Motor neuron (in vitro differentiated cells): Measurements from ENCODE around the gene ILDR1. TPM values are rescaled to one million over a fixed set of nuclear protein-coding genes. Genes with fewer than 3 reads are reported as not detected.
A peak's percentile ranks its signal among the peaks of the same experiment; 100 is the strongest.

ENCODE experiments used
- ATAC-seq, 8 experiments: fragments of 200-7000 bp; cut with Tn5 transposase; replicated peaks in 6 of 8; 2 replicates each; pipeline ENCODE4 v1.8.0; 2021; ENCODE audit warnings: mild to moderate bottlenecking in 8 of 8, moderate library complexity in 8 of 8
- H3K27ac ChIP-seq, 2 donors: fragments of 250-450 bp; sonication (Bioruptor Pico); 2 replicates each; pipeline ENCODE4 v1.9.0; 2021; ENCODE audit warnings: antibody characterized with exemption in 2 of 2, mild to moderate bottlenecking in 2 of 2, moderate library complexity in 1 of 2
- H3K4me1 ChIP-seq, 2 donors: fragments of 250-450 bp; sonication (Bioruptor Pico); replicated peaks in 1 of 2; 2 replicates each; pipeline ENCODE4 v1.6.1; 2021; ENCODE audit warnings: antibody characterized with exemption in 2 of 2, mild to moderate bottlenecking in 2 of 2, moderate library complexity in 1 of 2
- H3K4me3 ChIP-seq, 5 donors: fragments of 250-450 bp; sonication (Bioruptor Pico); 2 replicates each; pipeline ENCODE4 v1.9.0; 2021; ENCODE audit warnings: antibody characterized with exemption in 5 of 5, mild to moderate bottlenecking in 5 of 5, moderate library complexity in 4 of 5
- WGBS, 10 experiments: fragments of 450-650 bp; shearing (Covaris generic); methylation state at CpG; one replicate each; pipeline ENCODE4 v1.0.0; 2022; 5-methylcytosine and 5-hydroxymethylcytosine counted together
- in situ Hi-C, 9 experiments: fragments of 400-800 bp; cut with MboI; loops; one replicate each; pipeline ENCODE4 v1.15.0; 2021; ENCODE audit warnings: low sequenced_read_pairs in 9 of 9, low pct_unique_long_range_greater_than_20kb in 2 of 9; ENCODE audit not compliant: unreplicated experiment in 9 of 9
- total RNA-seq, 8 experiments: library from RNA; unstranded; fragments of 300-600 nt; gene quantifications; 2 replicates each; pipeline versions ENCODE4 v1.2.3 to v1.2.4, GENCODE V29; 2022

The ILDR1 gene
- total RNA-seq, 8 experiments from 2014 or later, result 0.19 to 0.31 (median 0.21) TPM; not detected in 5

DNA sequence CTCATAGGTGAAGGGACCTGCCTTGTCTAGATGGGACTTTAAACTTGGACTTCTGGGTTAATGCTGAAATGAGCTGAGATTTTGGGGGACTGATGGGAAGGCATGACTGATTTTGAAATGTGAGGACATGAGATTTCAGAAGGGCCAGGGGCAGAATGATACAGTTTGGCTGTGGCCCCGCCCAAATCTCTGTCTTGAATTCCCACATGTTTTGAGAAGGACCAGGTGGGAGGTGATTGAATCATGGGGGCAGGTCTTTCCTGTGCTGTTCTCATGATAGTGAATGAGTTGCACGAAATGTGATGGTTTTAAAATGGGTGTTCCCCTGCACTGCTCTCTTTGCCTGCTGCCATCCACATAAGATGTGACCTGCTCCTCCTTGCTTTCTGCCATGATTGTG, 42.8 kb downstream of the ILDR1 start:
- WGBS, 10 experiments, result 0 to 70% (median 28%) methylated on average over 1 to 2 of the region's 2 CpGs; no CpG with 5 or more reads in 4 of the 10 experiments
- Histone ChIP-seq H3K4me3 (no peak overlapping the region), H3K4me1 (no peaks in the 10 kb centered on the region), H3K27ac (no peak overlapping the region)
- in situ Hi-C loops, result no loop called here
- ATAC-seq, result peak in 1 of 8 experiments; percentile 28

DNA sequence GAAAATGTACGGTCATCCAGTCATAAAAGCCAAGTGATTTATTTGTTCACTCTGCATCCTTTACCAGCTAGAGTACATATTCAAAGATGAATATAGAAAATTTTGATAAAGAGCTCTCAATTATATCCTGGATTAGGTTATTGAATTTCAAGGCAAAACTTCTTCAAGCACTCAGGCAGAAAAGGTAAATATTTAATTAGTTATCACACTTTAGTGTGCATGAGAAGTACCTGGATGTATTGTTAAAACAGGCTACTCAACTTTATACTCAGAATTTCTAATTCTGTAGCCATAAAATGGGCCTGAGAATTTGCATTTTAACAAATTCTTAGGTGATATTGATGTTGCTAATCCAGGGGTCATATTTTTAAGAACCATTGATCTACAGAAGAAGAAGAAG, 45.3 kb downstream of the ILDR1 start:
- ATAC-seq, result no peak
- in situ Hi-C loops, result no loop called here
- 0 to 100% (median 96%) methylated on average over 1 of the region's 1 CpG; no CpG with 5 or more reads in 2 of the 10 experiments for WGBS, 10 experiments
- Histone ChIP-seq H3K27ac (no peak overlapping the region), H3K4me1 (no peaks in the 10 kb centered on the region), H3K4me3 (no peak overlapping the region)

DNA sequence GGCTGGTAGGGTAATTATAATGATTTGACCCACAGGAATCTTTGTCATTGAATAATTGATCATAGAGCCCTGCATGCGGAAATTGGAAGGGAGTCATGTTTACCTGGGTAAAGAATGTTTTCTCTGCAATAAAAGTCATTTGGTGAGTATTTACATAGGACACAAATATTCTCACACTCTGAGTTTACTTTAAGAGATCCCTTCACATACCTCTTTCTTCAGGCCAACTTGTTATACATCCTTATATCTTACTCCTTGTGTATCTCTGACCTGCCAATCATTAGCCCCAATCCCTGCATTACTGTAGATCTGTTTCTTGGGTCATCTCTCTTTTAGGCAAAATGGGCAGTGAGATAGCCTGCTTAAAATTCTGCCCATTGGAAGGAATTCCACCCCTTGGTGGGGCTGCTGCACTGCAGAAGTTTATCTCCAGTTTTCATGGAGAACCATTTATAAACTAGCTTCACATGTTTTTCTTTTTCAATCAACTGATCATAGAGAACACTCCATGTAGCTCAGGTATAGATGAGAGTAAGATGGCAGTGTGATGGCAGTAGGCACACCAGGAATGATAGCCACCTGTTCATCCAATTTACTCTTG, 46.2 kb downstream of the ILDR1 start:
- in situ Hi-C loops, result no loop called here
- no peak for ATAC-seq
- Histone ChIP-seq H3K4me3 (no peak overlapping the region), H3K27ac (no peak overlapping the region), H3K4me1 (no peaks in the 10 kb centered on the region)
- 40 to 100% (median 60%) methylated on average over 1 of the region's 1 CpG; no CpG with 5 or more reads in 5 of the 10 experiments for WGBS, 10 experiments

DNA sequence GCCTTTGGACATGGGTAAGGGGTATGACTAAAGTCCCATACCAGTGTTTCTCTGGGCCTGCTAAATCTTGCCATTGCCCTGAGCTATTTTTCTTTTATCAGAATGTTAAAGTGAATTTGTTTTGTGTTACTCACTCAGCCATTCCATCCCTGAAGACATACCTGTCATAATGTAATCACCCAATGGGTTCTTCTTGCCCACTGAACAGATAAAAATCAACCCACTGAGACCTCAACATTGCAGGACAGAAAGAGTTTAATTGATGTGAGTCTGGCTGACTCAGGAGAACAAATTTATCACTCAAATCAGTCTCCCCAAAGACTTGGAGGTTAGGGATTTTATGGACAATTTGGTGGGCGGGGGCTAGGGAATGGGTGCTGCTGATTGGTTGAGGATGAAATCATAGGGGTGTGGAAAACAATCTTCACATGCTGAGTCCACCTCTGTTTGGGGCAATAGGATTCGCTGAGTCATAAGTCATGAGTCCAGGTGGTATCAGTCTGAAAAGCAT, 47.4 kb downstream of the ILDR1 start:
- no peaks in the 10 kb centered on the region for H3K4me1 ChIP-seq
- in situ Hi-C loops, result no loop called here
- H3K4me3 ChIP-seq, result no peak overlapping the region
- ATAC-seq, result no peak
- WGBS, 10 experiments, result 0 to 80% (median 49%) methylated on average over 1 to 2 of the region's 2 CpGs; no CpG with 5 or more reads in 3 of the 10 experiments
- H3K27ac ChIP-seq, result no peak overlapping the region

DNA sequence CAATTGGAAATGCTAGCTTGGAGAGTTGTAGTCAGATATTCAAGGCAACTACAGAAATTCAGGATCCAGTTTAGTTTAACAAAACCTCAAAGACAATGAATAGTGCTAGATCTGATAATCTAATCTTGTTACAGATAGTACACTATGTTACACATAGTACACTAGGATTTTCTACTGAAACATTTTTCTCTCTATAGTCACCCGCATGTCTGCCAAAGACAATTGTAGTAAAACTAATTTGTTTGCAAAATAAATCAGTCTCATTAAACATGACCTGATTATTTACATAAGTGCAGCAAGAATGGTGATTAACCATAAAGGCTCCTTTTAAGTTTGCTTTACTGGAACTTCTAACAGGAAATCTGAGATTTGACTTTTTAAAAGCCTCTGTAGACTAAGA, 52.0 kb downstream of the ILDR1 start:
- H3K27ac ChIP-seq, result no peak overlapping the region
- H3K4me3 ChIP-seq, result no peak overlapping the region
- no peak for ATAC-seq
- H3K4me1 ChIP-seq, result no peaks in the 10 kb centered on the region
- WGBS, 10 experiments, result 60 to 100% (median 80%) methylated on average over 1 of the region's 1 CpG; no CpG with 5 or more reads in 1 of the 10 experiments
- in situ Hi-C loops, result no loop called here

DNA sequence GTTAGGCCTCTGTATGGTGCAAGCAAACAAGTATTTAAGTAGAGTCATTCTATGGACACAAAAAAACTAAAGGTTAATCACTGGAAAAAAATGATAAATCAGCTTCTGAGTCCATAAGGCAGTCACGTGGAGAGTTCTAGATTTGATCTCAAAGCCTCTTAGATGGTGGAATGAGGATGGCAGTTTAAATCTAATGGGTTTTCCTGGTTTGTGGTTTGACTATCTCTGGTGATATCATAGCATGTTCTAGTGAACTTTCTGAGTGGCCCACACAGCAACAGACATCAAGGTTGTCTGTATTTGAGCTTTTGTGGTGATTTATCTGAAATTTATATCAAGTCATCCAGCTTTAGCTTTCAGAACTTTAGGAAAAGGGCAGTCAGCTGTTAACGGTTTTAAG, 52.4 kb downstream of the ILDR1 start:
- Histone ChIP-seq H3K27ac (no peak overlapping the region), H3K4me1 (no peaks in the 10 kb centered on the region), H3K4me3 (no peak overlapping the region)
- in situ Hi-C loops, result no loop called here
- WGBS, 10 experiments, result 0 to 100% (median 67%) methylated on average over 1 to 2 of the region's 2 CpGs
- no peak for ATAC-seq

DNA sequence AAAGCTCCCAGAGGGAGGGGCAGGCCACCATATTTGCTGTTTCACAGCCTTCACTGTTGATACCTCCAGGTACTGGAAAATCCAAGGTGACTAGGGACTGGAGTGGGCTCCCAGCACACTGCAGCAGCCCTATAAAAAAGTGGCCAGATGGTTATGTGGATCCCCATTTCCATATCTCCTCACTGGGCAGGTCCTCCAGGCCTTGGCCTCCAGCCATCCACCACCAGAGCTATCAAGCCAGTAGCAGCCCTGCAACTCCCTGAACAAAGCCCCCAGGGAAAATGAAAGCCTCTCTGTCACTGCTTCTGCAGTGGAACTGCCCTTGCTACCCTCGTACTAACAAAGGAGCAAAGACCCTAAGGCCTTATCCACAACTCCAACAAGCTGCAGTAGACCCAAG, 58.4 kb downstream of the ILDR1 start:
- in situ Hi-C loops, result no loop called here
- no peaks in the 10 kb centered on the region for H3K4me1 ChIP-seq

DNA sequence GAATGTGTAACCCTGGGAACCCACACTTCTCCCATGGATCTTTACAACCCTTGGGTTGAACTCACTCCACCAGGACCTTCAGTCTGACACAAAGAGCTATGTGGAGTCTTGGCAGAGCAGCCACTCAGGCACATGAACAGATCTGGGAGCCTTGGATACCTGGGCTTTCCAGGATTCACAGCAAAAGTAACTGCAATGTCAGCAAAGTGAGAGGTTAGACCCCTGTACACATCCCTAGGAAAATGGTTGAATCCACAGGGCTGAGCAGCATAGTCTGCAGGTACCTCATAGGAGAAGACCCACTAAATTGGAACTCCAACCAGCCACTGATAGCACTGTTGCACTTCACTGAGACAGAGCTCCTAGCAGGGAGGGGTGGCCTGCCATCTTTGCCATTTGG, 59.6 kb downstream of the ILDR1 start:
- Histone ChIP-seq H3K4me1 (no peaks in the 10 kb centered on the region), H3K27ac (no peak overlapping the region), H3K4me3 (no peak overlapping the region)
- in situ Hi-C loops, result no loop called here
- ATAC-seq, result no peak

More for the DNA sequence above, 58.4 kb downstream of the ILDR1 start:
- H3K27ac ChIP-seq, result no peak overlapping the region
- peak in 2 of 8 experiments; percentile 57 to 72 for ATAC-seq
- WGBS, 10 experiments, result 0 to 67% methylated on average over 1 of the region's 1 CpG; no CpG with 5 or more reads in 8 of the 10 experiments
- H3K4me3 ChIP-seq, result no peak overlapping the region

DNA sequence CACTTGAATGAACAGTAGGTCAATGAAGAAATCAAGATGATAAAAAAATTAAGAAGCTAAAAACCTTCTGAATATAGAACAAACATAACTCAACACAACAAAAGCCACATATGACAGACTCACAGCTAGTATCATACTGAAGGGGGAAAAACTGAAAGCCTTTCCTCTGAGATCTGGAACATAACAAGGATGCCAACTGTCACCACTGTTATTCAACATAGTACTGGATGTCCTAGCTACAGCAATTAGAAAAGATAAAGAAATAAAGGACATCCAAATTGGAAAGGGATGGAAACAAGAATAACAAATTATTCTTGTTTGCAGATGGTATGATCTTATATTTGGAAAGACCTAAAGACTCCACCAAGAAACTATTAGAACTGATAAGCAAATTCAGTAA, 60.8 kb downstream of the ILDR1 start:
- in situ Hi-C loops, result no loop called here
- Histone ChIP-seq H3K4me3 (no peak overlapping the region), H3K27ac (no peak overlapping the region), H3K4me1 (no peaks in the 10 kb centered on the region)
- ATAC-seq, result no peak

DNA sequence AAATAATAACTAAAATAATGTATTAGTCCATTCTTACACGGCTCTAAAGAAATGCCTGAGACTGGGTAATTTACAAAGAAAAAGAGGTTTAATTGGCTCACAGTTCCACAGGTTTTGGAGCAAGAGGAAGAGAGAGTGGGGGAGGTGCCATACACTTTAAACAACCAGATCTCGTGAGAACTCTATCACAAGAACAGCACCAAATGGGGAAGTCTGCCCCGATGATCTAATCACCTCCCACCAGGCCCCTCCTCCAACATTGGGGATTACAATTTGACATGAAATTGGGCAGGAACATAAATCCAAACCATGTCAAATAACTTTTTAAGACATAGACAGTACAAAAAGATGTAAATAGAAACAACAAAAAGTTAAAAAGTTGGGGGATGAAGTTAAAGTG, 63.2 kb downstream of the ILDR1 start:
- in situ Hi-C loops, result no loop called here
- Histone ChIP-seq H3K27ac (no peak overlapping the region), H3K4me3 (no peak overlapping the region), H3K4me1 (no peaks in the 10 kb centered on the region)
- ATAC-seq, result no peak
- WGBS, 10 experiments, result 0 to 100% (median 57%) methylated on average over 1 to 3 of the region's 3 CpGs

DNA sequence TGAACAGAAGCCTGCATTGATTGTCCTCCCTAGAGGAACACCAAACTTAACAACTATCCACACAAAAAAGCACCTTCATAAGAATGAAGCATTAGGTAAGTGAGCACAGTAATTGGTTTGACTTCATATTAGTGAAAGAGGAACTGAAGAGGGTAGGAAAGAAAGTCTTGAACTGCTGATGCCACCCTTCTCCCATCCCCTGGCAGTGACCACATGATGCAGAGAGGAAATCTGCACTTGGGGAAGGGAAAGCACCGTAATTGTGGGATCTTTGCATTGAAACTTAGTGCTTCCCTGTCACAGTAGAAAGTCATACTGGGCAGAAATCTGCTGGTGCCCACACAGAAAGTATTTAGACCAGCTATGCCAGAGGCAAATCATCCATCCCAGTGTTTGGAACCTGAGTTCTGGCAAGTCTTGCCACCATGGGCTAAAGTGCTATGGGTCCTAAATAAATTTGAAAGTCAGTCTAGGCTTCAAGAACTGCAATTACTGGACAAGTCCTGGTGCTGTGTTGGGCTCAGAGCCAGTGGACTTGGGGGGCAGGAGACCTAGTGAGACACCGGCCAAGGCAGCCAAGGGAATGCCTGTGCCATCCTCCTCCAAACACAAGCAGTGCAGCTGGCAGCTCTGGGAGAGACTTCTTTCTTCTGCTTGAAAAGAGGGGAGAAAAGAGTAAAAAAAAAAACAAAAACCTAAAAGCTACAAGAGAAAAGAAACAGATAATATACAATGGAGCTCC, 64.2 kb downstream of the ILDR1 start:
- no peak for ATAC-seq
- no peaks in the 10 kb centered on the region for H3K4me1 ChIP-seq
- H3K27ac ChIP-seq, result no peak overlapping the region
- 0 to 100% (median 100%) methylated on average over 1 to 2 of the region's 2 CpGs; no CpG with 5 or more reads in 3 of the 10 experiments for WGBS, 10 experiments
- no peak overlapping the region for H3K4me3 ChIP-seq
- in situ Hi-C loops, result no loop called here

DNA sequence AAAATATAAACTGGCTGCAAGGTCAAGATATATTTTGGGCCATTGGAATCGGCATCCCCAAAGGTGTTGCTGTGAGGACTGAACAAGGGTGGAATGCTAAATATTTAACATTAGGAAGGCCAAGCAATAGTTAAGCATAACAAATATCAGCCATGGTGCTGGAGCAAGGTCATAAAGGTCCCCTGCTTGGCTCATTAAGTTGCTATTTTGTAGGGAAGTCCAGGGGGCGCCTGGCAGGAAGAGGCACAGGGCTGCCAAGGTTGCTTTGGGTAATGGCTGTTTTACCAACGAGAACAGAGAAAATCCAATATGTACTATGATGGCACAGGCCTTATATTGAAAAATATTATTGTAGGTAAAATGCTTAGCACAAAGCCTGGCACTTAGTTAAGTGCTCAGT, 65.7 kb downstream of the ILDR1 start:
- no peak for ATAC-seq
- no peak overlapping the region for H3K27ac ChIP-seq
- 0 to 100% (median 72%) methylated on average over 1 to 3 of the region's 3 CpGs for WGBS, 10 experiments
- no peak overlapping the region for H3K4me3 ChIP-seq
- no peaks in the 10 kb centered on the region for H3K4me1 ChIP-seq
- in situ Hi-C loops, result no loop called here

DNA sequence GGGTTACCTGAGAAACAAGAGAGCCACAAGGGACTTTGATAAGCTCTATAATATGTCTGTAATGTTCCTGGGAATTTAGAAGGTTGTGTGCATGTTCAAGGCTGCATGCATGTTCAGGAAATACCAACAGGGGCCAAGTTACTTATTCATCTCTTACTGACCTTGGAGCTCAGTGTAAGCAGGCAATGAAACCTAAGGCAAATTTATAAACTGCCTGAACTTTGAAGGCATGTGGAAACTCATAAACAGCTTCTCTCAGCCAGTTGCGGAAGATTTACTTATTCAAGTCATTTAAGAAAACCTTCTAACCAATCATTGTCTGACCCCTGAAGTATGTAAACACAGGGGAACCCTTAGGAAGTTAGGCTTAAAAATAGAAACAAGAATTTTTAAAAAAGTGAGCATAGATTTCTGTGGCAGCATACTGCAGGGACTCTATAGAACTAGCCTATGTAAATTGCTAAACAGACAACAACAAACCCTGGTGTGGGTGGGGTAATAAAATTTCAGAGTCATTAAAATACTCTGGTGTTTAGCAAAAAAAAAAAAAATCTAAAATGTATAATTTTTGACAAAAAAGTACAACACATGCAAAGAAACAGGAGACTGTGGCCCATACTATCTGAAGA, 70.6 kb downstream of the ILDR1 start:
- Histone ChIP-seq H3K4me1 (no peaks in the 10 kb centered on the region), H3K4me3 (no peak overlapping the region), H3K27ac (no peak overlapping the region)
- peak in 3 of 8 experiments; percentile 46 to 90 (median 83) for ATAC-seq
- WGBS, 10 experiments, result 0 to 60% (median 0%) methylated on average over 1 of the region's 1 CpG; no CpG with 5 or more reads in 3 of the 10 experiments
- in situ Hi-C loops, result no loop called here
